HEK293 (cell line): ENCODE results near the gene MIB2.
"Not testable (repeated sequence)": the region's sequence is repeated elsewhere in the genome, so short reads cannot be mapped to it uniquely, and the experiment has no call there.

Experiments
- CTCF ChIA-PET: fragments of 350-600 bp; formaldehyde crosslinking; extraction: SDS; loops from one replicate; lab custom pipeline; 2021; ENCODE audit warnings: antibody characterized with exemption; lab: Yijun Ruan, JAX
- POLR2A ChIA-PET: fragments of 300-600 bp; formaldehyde crosslinking; extraction: SDS; loops from one replicate; lab custom pipeline; 2020; ENCODE audit warnings: antibody characterized with exemption, inconsistent platforms; lab: Yijun Ruan, JAX
- H3K27ac ChIP-seq: fragments of 200-500 bp; sonication (Bioruptor generic); 2 replicates; pipeline ENCODE4 v1.5.1; 2014; ENCODE audit warnings: low read depth, low read length, control low read depth, inconsistent platforms; ENCODE audit errors: extremely low read depth
- H3K36me3 ChIP-seq, 2 experiments: fragments of 200-500 bp in 1 of 2; sonication (Bioruptor generic) in 1 of 2; 1 replicate in 1 of 2; 2 replicates in 1 of 2; pipeline ENCODE4 v1.5.1; 2014 to 2017; ENCODE audit warnings: inconsistent platforms in 2 of 2, low read length in 2 of 2; ENCODE audit not compliant: control insufficient read depth in 2 of 2, insufficient read depth in 1 of 2
- H3K4me1 ChIP-seq: fragments of 200-500 bp; sonication (Bioruptor generic); 2 replicates; pipeline ENCODE4 v1.5.1; 2014; ENCODE audit warnings: mild to moderate bottlenecking, low read length, inconsistent platforms; ENCODE audit not compliant: control insufficient read depth, insufficient read depth
- H3K4me3 ChIP-seq: 2 replicates; pipeline ENCODE4 v1.5.1; 2011; ENCODE audit warnings: low read depth, mild to moderate bottlenecking, control low read depth, low read length, moderate library complexity
- H3K9me3 ChIP-seq: fragments of 200-500 bp; sonication (Bioruptor generic); 2 replicates; pipeline ENCODE4 v1.5.1; 2014; ENCODE audit warnings: low read depth, low read length, inconsistent platforms; ENCODE audit not compliant: control insufficient read depth, insufficient read depth
- BCL11B ChIP-seq: fragments of 450-650 bp; formaldehyde crosslinking; IDR thresholded peaks from 2 replicates; pipeline ENCODE4 v1.5.1; 2016; ENCODE audit warnings: low read depth, missing biosample characterization, missing genetic modification characterization
- RBAK ChIP-seq: fragments of 450-650 bp; formaldehyde crosslinking; IDR thresholded peaks from 2 replicates; pipeline ENCODE4 v1.5.1; 2016; ENCODE audit warnings: missing biosample characterization, missing genetic modification characterization
- YY2 ChIP-seq: fragments of 450-650 bp; formaldehyde crosslinking; IDR thresholded peaks from 2 replicates; pipeline ENCODE4 v1.5.1; 2016; ENCODE audit warnings: missing biosample characterization, missing genetic modification characterization
- ZNF184 ChIP-seq: fragments of 450-650 bp; IDR thresholded peaks from 2 replicates; pipeline ENCODE4 v1.5.1; 2018; ENCODE audit warnings: missing biosample characterization, mild to moderate bottlenecking, missing genetic modification characterization
- ZNF239 ChIP-seq: fragments of 450-650 bp; formaldehyde crosslinking; IDR thresholded peaks from 2 replicates; pipeline ENCODE4 v1.5.1; 2016; ENCODE audit warnings: missing biosample characterization, missing genetic modification characterization
- ZNF341 ChIP-seq: fragments of 450-650 bp; formaldehyde crosslinking; IDR thresholded peaks from 2 replicates; pipeline ENCODE4; 2016; ENCODE audit warnings: low read depth, missing biosample characterization, missing genetic modification characterization
- ZNF473 ChIP-seq: fragments of 450-650 bp; formaldehyde crosslinking; IDR thresholded peaks from 2 replicates; pipeline ENCODE4 v1.5.1; 2017; ENCODE audit warnings: missing biosample characterization, missing genetic modification characterization
- ZNF677 ChIP-seq: fragments of 450-650 bp; IDR thresholded peaks from 2 replicates; pipeline ENCODE4 v1.5.0; 2018; ENCODE audit warnings: missing biosample characterization, mild to moderate bottlenecking, missing genetic modification characterization, moderate library complexity
- ZNF747 ChIP-seq: fragments of 450-650 bp; formaldehyde crosslinking; IDR thresholded peaks from 2 replicates; pipeline ENCODE4 v1.5.1; 2016; ENCODE audit warnings: missing biosample characterization, missing genetic modification characterization
- ZNF785 ChIP-seq: fragments of 450-650 bp; formaldehyde crosslinking; IDR thresholded peaks from 2 replicates; pipeline ENCODE4 v1.5.1; 2016; ENCODE audit warnings: missing biosample characterization, missing genetic modification characterization
- ZNF830 ChIP-seq: fragments of 450-650 bp; IDR thresholded peaks from 2 replicates; pipeline ENCODE4 v1.5.0; 2018; ENCODE audit warnings: missing biosample characterization, missing genetic modification characterization, low read depth, mild to moderate bottlenecking, moderate library complexity
- ZXDB ChIP-seq: fragments of 450-650 bp; formaldehyde crosslinking; IDR thresholded peaks from 2 replicates; pipeline ENCODE4 v1.5.1; 2016; ENCODE audit warnings: missing biosample characterization, missing genetic modification characterization
- TF ChIP-seq, protein P1 (sequence below): fragments of 450-650 bp; formaldehyde crosslinking; IDR thresholded peaks from 2 replicates; pipeline ENCODE4 v1.5.1; 2016; ENCODE audit warnings: missing biosample characterization, missing genetic modification characterization
- TF ChIP-seq, protein P2 (sequence below): fragments of 450-650 bp; formaldehyde crosslinking; IDR thresholded peaks from 2 replicates; pipeline ENCODE4 v1.5.1; 2016; ENCODE audit warnings: missing biosample characterization, missing genetic modification characterization

The MIB2 gene

DNA sequence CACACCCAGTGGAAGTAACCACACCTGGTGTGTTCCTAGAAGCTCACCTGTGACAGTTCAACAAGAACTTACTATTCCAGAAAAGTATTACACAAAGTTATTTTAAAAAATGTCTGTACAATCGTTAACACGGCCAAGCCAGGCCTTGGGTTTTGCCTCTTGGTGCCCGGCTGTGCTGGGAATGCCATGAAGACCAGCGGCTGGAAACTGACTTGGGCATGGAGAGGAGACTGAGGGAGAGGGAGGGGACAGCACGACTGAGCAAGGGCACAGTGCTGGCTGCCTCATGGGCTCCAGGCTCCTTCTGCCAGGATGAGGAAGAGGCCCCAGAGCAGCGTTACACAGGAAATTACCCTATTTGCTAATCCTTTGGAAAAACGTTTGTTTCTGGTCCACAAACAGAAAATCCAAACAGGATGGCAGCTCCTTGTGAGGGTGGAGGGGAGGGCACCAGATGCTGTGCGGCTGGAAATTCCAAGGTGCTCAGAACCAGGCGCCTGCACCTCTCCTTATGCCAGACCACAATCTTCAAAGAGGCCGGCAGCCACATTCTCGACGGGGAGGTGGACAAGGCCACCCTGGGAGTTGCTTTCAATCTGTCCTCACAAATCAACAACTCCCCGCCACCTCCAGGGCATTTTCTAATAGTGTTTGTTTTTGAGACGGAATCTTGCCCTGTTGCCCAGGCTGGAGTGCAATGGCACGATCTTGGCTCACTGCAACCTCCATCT is 47.7 kb downstream of the MIB2 start:
- CTCF ChIA-PET, H3K4me1 ChIP-seq, H3K4me3 ChIP-seq, H3K9me3 ChIP-seq, POLR2A ChIA-PET, H3K27ac ChIP-seq: not testable (repeated sequence)
- H3K36me3 ChIP-seq = peaks cover 5 to 24% of the 10 kb centered on the region in 2 experiments; a peak in 2 of 3 replicates

DNA sequence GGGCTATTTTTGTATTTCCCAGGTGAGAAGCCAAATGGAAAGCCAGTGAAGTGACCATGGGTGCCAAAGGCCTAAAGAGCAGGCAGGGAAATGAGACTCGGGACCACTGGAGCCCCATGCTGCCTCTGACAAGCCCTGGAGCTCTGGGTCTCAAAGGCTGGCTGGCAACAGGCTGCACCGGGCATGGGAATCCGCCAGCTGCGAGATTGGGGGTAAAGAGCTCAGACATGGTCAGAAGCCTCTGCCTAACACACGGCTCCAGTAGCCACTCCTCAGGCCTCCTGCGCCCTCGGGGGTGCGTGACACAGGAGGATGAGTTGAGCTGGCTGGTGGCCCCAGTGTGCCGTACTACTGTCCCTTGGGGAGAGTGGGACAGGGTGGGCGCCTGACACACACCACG is 49.0 kb downstream of the MIB2 start:
- H3K9me3 ChIP-seq, H3K4me3 ChIP-seq, H3K4me1 ChIP-seq, POLR2A ChIA-PET, CTCF ChIA-PET, H3K27ac ChIP-seq: not testable (repeated sequence)
- H3K36me3 ChIP-seq = peaks cover 12 to 34% of the 10 kb centered on the region in 2 experiments

DNA sequence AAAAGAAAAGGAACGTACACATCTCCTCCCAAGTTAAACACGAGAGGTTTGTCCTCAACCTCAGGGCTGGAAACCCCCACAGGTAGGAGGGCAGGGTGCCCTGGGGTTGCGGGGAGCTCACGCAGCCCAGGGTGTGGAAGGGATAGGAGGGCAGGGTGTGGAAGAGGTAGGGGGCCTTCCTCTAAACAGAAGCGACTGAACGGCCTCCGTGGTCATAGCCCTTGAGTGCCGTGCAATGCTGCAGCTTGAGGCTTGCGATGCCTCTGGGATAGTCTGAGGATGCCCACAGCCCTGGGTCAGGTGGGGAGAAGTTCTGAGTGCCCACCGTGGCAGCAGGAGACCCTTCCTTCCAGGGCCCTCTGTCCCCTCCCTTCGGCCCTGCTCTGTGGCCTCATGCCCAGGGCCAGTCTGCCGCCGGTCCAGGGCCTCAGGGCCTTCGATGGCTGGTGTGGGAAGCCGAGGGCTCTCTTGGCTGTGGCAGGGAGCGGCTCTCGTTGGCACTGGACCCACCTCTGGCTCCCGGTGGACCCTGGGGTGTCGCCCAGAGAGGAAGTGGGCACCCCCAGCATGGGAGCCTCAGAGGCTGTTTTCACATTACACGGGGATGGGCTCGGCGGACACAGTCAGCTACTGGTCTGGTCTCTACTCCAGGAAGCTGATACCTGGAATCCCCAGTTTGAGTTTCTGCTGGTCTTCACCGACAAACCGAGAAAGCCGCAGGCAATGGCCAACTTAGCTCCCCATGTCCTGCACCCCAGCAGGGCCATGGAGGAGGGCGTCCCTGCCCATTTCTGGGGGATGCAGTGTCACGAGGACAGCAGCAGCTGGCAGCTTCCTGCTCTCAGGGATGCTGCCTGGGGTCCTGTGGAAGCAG is 49.9 kb downstream of the MIB2 start:
- Histone ChIP-seq H3K4me1 (peaks cover 2% of the 10 kb centered on the region; the same call in 1 of the 2 replicates), H3K9me3 (no peaks in the 10 kb centered on the region), H3K36me3 (peaks cover 12 to 43% of the 10 kb centered on the region in 2 experiments), H3K4me3 (no peak overlapping the region), H3K27ac (no peak overlapping the region)
- TF ChIP-seq ZNF747 (tag by site-specific recombination) (no peak), YY2 (tag by site-specific recombination) (no peak), ZNF677 (tag by site-specific recombination) (no peak), ZXDB (no peak), ZNF830 (tag by site-specific recombination) (no peak), ZNF239 (tag by site-specific recombination) (no peak), RBAK (no peak), ZNF184 (tag by site-specific recombination) (no peak)
- TF ChIP-seq, protein P1, sequence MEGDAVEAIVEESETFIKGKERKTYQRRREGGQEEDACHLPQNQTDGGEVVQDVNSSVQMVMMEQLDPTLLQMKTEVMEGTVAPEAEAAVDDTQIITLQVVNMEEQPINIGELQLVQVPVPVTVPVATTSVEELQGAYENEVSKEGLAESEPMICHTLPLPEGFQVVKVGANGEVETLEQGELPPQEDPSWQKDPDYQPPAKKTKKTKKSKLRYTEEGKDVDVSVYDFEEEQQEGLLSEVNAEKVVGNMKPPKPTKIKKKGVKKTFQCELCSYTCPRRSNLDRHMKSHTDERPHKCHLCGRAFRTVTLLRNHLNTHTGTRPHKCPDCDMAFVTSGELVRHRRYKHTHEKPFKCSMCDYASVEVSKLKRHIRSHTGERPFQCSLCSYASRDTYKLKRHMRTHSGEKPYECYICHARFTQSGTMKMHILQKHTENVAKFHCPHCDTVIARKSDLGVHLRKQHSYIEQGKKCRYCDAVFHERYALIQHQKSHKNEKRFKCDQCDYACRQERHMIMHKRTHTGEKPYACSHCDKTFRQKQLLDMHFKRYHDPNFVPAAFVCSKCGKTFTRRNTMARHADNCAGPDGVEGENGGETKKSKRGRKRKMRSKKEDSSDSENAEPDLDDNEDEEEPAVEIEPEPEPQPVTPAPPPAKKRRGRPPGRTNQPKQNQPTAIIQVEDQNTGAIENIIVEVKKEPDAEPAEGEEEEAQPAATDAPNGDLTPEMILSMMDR (tag by site-specific recombination) = no peak
- TF ChIP-seq, protein P2, sequence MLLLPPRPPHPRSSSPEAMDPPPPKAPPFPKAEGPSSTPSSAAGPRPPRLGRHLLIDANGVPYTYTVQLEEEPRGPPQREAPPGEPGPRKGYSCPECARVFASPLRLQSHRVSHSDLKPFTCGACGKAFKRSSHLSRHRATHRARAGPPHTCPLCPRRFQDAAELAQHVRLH (tag by site-specific recombination) = no peak
- ChIA-PET CTCF (interaction anchor here (0.6 to 1.2 kb wide), 4 partner anchors 12 to 127 kb away, joined by 3 read pairs; no protein-coding TSS in a partner anchor), POLR2A (no interaction called here)

DNA sequence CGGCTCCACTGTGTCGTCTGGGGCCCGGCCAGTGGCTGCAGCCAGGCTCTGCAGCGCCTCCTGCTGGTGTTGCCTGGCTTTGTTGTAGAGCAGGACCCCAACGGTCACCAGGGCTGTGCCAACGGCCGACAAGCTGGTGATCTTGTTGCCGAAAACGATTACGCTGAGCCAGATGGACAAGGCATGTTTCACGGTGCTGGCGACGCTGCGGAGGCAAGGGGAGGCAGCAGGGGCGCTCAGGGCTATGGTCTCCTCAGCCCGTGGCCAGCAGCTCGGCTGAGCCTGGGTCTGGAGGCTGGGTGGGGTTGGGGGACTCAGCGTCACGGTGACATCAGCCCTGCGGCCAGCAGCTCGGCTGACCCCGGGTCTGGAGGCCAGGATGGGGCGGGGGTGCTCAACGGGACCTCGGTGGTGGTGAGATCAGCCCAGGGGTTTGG is 50.5 kb downstream of the MIB2 start:
- TF ChIP-seq ZNF785 (tag by site-specific recombination) (no peak; the same call in 1 of the 2 replicates), BCL11B (tag by site-specific recombination) (peak; percentile 27; the same call in 1 of the 2 replicates), ZNF341 (tag by site-specific recombination) (0 out of 2 replicates have a peak, but pooled peaks have one; percentile 11), ZNF473 (tag by site-specific recombination) (no peak)
- TF ChIP-seq, protein P1 (tag by site-specific recombination) = peak; percentile 76
- Histone ChIP-seq H3K4me3 (no peak overlapping the region), H3K9me3 (no peaks in the 10 kb centered on the region), H3K4me1 (peaks cover 2% of the 10 kb centered on the region; the same call in 1 of the 2 replicates), H3K36me3 (peaks cover 12 to 46% of the 10 kb centered on the region in 2 experiments), H3K27ac (no peak overlapping the region)
- POLR2A ChIA-PET = no interaction called here
- CTCF ChIA-PET = interaction anchor here (0.6 to 1.2 kb wide), 5 partner anchors 9 to 128 kb away, joined by 3 read pairs; no protein-coding TSS in a partner anchor
